ENCODE results near the gene ACBD5.

Gene ACBD5

GRCh38 chr10:27155066-27155754 lies 85.4 kb downstream of the ACBD5 start, which contains the start of gene MASTL:
MASTL (plus strand) TSS chr10:27155352; CDS start chr10:27155427, 75 bp downstream.
- in situ Hi-C loops (cut with MboI; ENCODE audit: low sequenced_read_pairs) = no loop called here

DNA sequence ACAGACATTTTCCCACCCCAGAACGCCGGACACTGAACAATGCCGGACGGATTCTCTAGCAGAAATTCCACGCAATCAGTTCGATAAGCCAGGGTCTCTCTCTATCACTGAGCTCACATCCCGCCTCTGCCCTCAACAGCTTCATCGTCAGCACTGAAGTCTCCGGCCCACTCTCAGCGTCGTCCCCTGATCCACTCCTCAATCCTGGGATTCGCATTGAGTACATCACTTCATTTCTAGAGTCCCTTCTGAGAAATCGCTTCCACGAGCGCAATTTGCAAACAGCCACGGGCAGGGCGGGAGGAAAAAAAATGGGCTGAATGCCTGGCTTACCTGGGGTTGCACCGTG lies 86.8 kb downstream of the ACBD5 start:
- in situ Hi-C loops (cut with MboI; ENCODE audit: low sequenced_read_pairs) = no loop called here

DNA sequence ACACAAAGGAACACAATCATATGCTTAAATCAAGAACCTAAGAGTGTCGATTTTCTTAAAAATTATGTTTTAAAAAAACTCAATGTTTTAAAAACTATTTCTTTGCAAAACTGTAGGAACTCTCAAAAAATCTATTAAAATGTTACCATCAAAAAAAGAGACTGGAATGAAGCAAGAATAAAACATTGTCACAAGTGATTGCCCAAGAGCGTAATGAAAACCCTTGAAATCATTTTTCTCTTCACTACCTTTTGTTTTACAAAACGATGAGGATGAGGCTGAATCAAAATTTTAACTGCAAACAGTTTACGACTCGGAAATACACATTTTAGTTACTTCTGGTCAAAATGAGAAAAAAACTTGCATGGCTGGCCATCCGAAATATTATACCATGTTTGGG lies 87.3 kb downstream of the ACBD5 start:
- in situ Hi-C loops (cut with MboI; ENCODE audit: low sequenced_read_pairs) = no loop called here

DNA sequence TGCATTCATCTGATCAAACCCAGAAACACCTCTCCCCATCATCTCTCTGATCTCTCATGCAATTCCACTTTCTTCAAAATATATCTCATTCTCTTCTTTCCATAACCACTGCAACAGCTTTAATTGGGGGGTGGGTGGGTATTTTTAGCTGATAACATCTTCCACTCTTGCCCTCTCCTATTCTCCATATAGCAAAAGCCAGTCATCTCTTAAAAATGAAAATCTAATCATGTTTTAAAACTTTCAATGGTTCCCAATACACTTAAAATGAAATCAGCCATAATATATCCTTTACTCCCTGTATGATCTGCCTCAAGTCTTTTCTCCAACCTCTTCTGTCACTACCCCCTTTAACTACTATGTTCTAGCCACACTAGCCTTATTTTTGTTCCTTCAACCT lies 87.9 kb downstream of the ACBD5 start:
- in situ Hi-C loops (cut with MboI; ENCODE audit: low sequenced_read_pairs) = no loop called here

- in situ Hi-C loops (cut with MboI; ENCODE audit: low sequenced_read_pairs) = no loop called here
Measured at GRCh38 chr10:27150261-27150660, 90.3 kb downstream of the ACBD5 start.

GRCh38 chr10:27147701-27148100 lies 92.9 kb downstream of the ACBD5 start:
- in situ Hi-C loops (cut with MboI; ENCODE audit: low sequenced_read_pairs) = no loop called here

- in situ Hi-C loops (cut with MboI; ENCODE audit: low sequenced_read_pairs) = no loop called here
Measured at GRCh38 chr10:27145937-27146336, 94.7 kb downstream of the ACBD5 start.
